Brain pericyte (primary cell): ENCODE results near the gene NFKB2.

Experiments used
- DNase-seq: peaks from one replicate; pipeline ENCODE4 v3.0.0-alpha.2; 2012; ENCODE audit warnings: low read depth, low spot score

The NFKB2 gene

GRCh38 chr10:102395400-102396316 is at the start of gene NFKB2:
Gene NFKB2, plus strand, starts transcription at chr10:102395705. Its CDS starts 255 bp downstream, at chr10:102395960.
- peak; percentile 56 for DNase-seq

- DNase-seq: no peak
Measured at GRCh38 chr10:102347236-102347828, 48.2 kb upstream of the NFKB2 start.

- no peak for DNase-seq
Measured at GRCh38 chr10:102352066-102352715, 43.3 kb upstream of the NFKB2 start.

GRCh38 chr10:102354451-102354850 is 41.1 kb upstream of the NFKB2 start:
- no peak for DNase-seq

GRCh38 chr10:102358712-102359382 is 36.7 kb upstream of the NFKB2 start:
- DNase-seq: no peak

GRCh38 chr10:102367441-102367840 is 28.1 kb upstream of the NFKB2 start:
- no peak for DNase-seq

GRCh38 chr10:102368077-102368476 is 27.4 kb upstream of the NFKB2 start:
- DNase-seq: no peak

- DNase-seq: no peak
Measured at GRCh38 chr10:102371295-102371694, 24.2 kb upstream of the NFKB2 start.

- DNase-seq: no peak
Measured at GRCh38 chr10:102375250-102375649, 20.3 kb upstream of the NFKB2 start.

- DNase-seq: no peak
Measured at GRCh38 chr10:102375867-102376266, 19.6 kb upstream of the NFKB2 start.

GRCh38 chr10:102376901-102377300 is 18.6 kb upstream of the NFKB2 start:
- no peak for DNase-seq

- DNase-seq: no peak
Measured at GRCh38 chr10:102379383-102379782, 16.1 kb upstream of the NFKB2 start.

- DNase-seq: no peak
Measured at GRCh38 chr10:102381983-102382382, 13.5 kb upstream of the NFKB2 start.

- no peak for DNase-seq
Measured at GRCh38 chr10:102382871-102383270, 12.6 kb upstream of the NFKB2 start.

GRCh38 chr10:102384053-102384452 is 11.5 kb upstream of the NFKB2 start:
- DNase-seq: no peak

- DNase-seq: no peak
Measured at GRCh38 chr10:102384606-102385429, 10.7 kb upstream of the NFKB2 start.

- DNase-seq: no peak
Measured at GRCh38 chr10:102389894-102390293, 5.6 kb upstream of the NFKB2 start.

GRCh38 chr10:102392306-102392705 is 3.2 kb upstream of the NFKB2 start:
- DNase-seq: no peak

- DNase-seq: no peak
Measured at GRCh38 chr10:102393411-102394078, 2.0 kb upstream of the NFKB2 start.

GRCh38 chr10:102394079-102394800 is 1.3 kb upstream of the NFKB2 start:
- DNase-seq: peak; percentile 78
